ELF-1 (cell line): ENCODE results near the gene SYNDIG1.

Experiments used
- DNase-seq: peaks from one replicate; pipeline ENCODE4 v3.0.0-alpha.2; 2016; ENCODE audit warnings: low read depth, low spot score

The SYNDIG1 gene

GRCh38 chr20:24470746-24471582 is 1.5 kb downstream of the SYNDIG1 start:
- DNase-seq = peak; percentile 36

- no peak for DNase-seq
Observed at GRCh38 chr20:24472426-24472825, 3.0 kb downstream of the SYNDIG1 start.

GRCh38 chr20:24473435-24474223 is 4.2 kb downstream of the SYNDIG1 start:
- no peak for DNase-seq

GRCh38 chr20:24477831-24478547 is 8.6 kb downstream of the SYNDIG1 start:
- no peak for DNase-seq

- DNase-seq = no peak
Observed at GRCh38 chr20:24478584-24478983, 9.2 kb downstream of the SYNDIG1 start.

GRCh38 chr20:24479106-24479505 is 9.7 kb downstream of the SYNDIG1 start:
- DNase-seq = no peak

- DNase-seq = peak; percentile 47
Observed at GRCh38 chr20:24479595-24479994, 10.2 kb downstream of the SYNDIG1 start.

GRCh38 chr20:24480509-24480908 is 11.1 kb downstream of the SYNDIG1 start:
- no peak for DNase-seq

- DNase-seq = no peak
Observed at GRCh38 chr20:24481173-24481572, 11.7 kb downstream of the SYNDIG1 start.

- no peak for DNase-seq
Observed at GRCh38 chr20:24483435-24484080, 14.1 kb downstream of the SYNDIG1 start.

- DNase-seq = no peak
Observed at GRCh38 chr20:24484081-24484450, 14.6 kb downstream of the SYNDIG1 start.

GRCh38 chr20:24485981-24486380 is 16.6 kb downstream of the SYNDIG1 start:
- no peak for DNase-seq

GRCh38 chr20:24487240-24487639 is 17.8 kb downstream of the SYNDIG1 start:
- DNase-seq = no peak

- DNase-seq = no peak
Observed at GRCh38 chr20:24487648-24488047, 18.2 kb downstream of the SYNDIG1 start.

GRCh38 chr20:24488064-24488799 is 18.8 kb downstream of the SYNDIG1 start:
- no peak for DNase-seq

GRCh38 chr20:24488800-24489175 is 19.4 kb downstream of the SYNDIG1 start:
- no peak for DNase-seq

- DNase-seq = no peak
Observed at GRCh38 chr20:24489193-24489592, 19.8 kb downstream of the SYNDIG1 start.

GRCh38 chr20:24489631-24490260 is 20.3 kb downstream of the SYNDIG1 start:
- no peak for DNase-seq

GRCh38 chr20:24490598-24490997 is 21.2 kb downstream of the SYNDIG1 start:
- no peak for DNase-seq

GRCh38 chr20:24491041-24491756 is 21.8 kb downstream of the SYNDIG1 start:
- no peak for DNase-seq
